ENCODE data around the gene OIP5. TPM values are rescaled to one million over a fixed set of nuclear protein-coding genes. Genes with fewer than 3 reads are reported as not detected.
A peak's percentile ranks its signal among the peaks of the same experiment; 100 is the strongest.

The OIP5 gene
- total and polyA plus RNA-seq, 10 of the 15 experiments (the other 5 are each of a cell fraction or from before 2014, with no cell fraction given) = 4.8 to 61.4 (median 22.1) TPM

DNA sequence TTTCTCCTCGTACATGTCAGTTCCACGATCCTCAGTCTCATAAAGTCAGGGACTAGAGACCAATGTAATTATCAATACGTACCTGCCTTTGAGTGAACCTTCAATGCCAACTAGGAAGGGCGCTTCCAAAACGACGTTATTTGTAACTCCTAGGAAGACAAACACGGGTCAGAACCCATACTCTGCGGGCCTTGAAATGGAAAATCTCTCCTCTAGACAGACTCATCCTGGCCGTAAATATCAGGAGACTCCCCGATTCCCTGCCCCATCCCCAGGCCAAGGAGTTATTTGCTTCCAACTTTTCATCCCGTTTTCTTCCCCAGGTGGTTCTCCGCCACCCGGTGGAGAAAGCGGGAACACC, 578 bp downstream of the OIP5 start:
- ChIA-PET POLR2A (interaction anchor here (0.6 to 2.3 kb wide), 10 partner anchors 8 to 458 kb away, joined by 3 to 11 read pairs (median 4); partner anchors contain the start of gene CHP1), SMC1A (ENCODE audit: uncharacterized antibody, unreplicated experiment) (interaction anchor here (1.0 to 1.9 kb wide), 6 partner anchors 8 to 429 kb away, joined by 3 to 14 read pairs (median 6); partner anchors contain the start of gene CHP1), RAD21 (ENCODE audit: unreplicated experiment) (interaction anchor here (0.8 to 1.8 kb wide), 6 partner anchors 8 to 441 kb away, joined by 3 to 11 read pairs (median 4); partner anchors contain the start of gene CHP1), CTCF (interaction anchor here (0.7 to 3.0 kb wide), 10 partner anchors 8 to 426 kb away, joined by 3 to 16 read pairs (median 6); partner anchors contain the start of genes CHP1 and EXD1)
- intact Hi-C loops (cut with micrococcal nuclease; ENCODE audit: unreplicated experiment) (loop anchor here (2.0 to 5.0 kb wide), 4 partner anchors 41 to 640 kb away; partner anchors contain the start of genes CHP1, EHD4, EXD1 and INO80), in situ Hi-C loops (cut with MboI) (no loop called here)
- no peaks in the 10 kb centered on the region; the same call in 1 of the 2 replicates for H3K4me1 ChIP-seq (ENCODE audit: control insufficient read depth, insufficient read depth, low read length)
- DNase-seq (ENCODE audit: low read depth, low spot score) = no peak
- ATAC-seq = no peak
- TF ChIP-seq TBL1XR1 (IDR thresholded peaks at IDR 0.05; ENCODE audit: low read depth, low read length) = no peak
- TF ChIP-seq, protein P1, sequence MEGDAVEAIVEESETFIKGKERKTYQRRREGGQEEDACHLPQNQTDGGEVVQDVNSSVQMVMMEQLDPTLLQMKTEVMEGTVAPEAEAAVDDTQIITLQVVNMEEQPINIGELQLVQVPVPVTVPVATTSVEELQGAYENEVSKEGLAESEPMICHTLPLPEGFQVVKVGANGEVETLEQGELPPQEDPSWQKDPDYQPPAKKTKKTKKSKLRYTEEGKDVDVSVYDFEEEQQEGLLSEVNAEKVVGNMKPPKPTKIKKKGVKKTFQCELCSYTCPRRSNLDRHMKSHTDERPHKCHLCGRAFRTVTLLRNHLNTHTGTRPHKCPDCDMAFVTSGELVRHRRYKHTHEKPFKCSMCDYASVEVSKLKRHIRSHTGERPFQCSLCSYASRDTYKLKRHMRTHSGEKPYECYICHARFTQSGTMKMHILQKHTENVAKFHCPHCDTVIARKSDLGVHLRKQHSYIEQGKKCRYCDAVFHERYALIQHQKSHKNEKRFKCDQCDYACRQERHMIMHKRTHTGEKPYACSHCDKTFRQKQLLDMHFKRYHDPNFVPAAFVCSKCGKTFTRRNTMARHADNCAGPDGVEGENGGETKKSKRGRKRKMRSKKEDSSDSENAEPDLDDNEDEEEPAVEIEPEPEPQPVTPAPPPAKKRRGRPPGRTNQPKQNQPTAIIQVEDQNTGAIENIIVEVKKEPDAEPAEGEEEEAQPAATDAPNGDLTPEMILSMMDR (IDR thresholded peaks at IDR 0.05 in 2 of 3, conservative IDR thresholded peaks at IDR 0.05 in 1 of 3; ENCODE audit: control insufficient read depth in 2 of 3, extremely low read depth in 1 of 3, insufficient read depth in 1 of 3, low read depth in 3 of 3, low read length in 3 of 3) = peak; percentile 57 to 62 (median 62); a peak in 3 of 6 replicates
- peak; percentile 72; the same call in 1 of the 2 replicates for TF ChIP-seq EED (IDR thresholded peaks at IDR 0.05; ENCODE audit: low read depth)
- peak; percentile 45; the same call in 1 of the 2 replicates for TF ChIP-seq RAD21 (IDR thresholded peaks at IDR 0.05; ENCODE audit: insufficient read depth, low read depth, low read length)
- TF ChIP-seq IKZF1 (conservative IDR thresholded peaks at IDR 0.05) = 0 out of 2 replicates have a peak, but pooled peaks have one; percentile 84
- TF ChIP-seq IKZF2 (IDR thresholded peaks at IDR 0.05) = peak; percentile 73 to 84
- peak overlapping the region; percentile 75 for H3K4me3 ChIP-seq
- no peaks in the 10 kb centered on the region for H3K36me3 ChIP-seq (ENCODE audit: control insufficient read depth in 2 of 2, insufficient read depth in 2 of 2, low read length in 1 of 2)
- H3K79me2 ChIP-seq (ENCODE audit: control insufficient read depth, insufficient read depth, low read length) = peaks cover 50% of the 10 kb centered on the region
- under 1% methylated on average over 14 of the region's 14 CpGs for WGBS (ENCODE audit: insufficient coverage, insufficient replicate concordance, low lambda C conversion rate, missing lambda C conversion rate)
- peak overlapping the region; percentile 91 for H3K4me2 ChIP-seq (ENCODE audit: control insufficient read depth, insufficient read depth)
- H4K20me1 ChIP-seq (ENCODE audit: control insufficient read depth, insufficient read depth) = no peaks in the 10 kb centered on the region
- H3K27me3 ChIP-seq (replicated peaks in 1 of 2; ENCODE audit: control insufficient read depth in 2 of 2, insufficient read depth in 2 of 2, low read length in 1 of 2) = no peaks in the 10 kb centered on the region
- H3K9me3 ChIP-seq (replicated peaks; ENCODE audit: control insufficient read depth, insufficient read depth, low read length) = no peaks in the 10 kb centered on the region
- no TSS peak for BruUV-seq (replicated peaks)
- no peak for FAIRE-seq
- H3K9ac ChIP-seq (ENCODE audit: control insufficient read depth, insufficient read depth, low read length) = peak overlapping the region; percentile 92
- H2AFZ ChIP-seq (ENCODE audit: control insufficient read depth, low read depth, low read length) = peak overlapping the region; percentile 92
- H3K27ac ChIP-seq (ENCODE audit: control insufficient read depth, insufficient read depth) = peak overlapping the region; percentile 99
